HG03575 (cell line): ENCODE results near the gene FCGBP.
"Not testable (repeated sequence)": the region's sequence is repeated elsewhere in the genome, so short reads cannot be mapped to it uniquely, and the experiment has no call there.

ENCODE experiments used
- ATAC-seq: cut with Tn5 transposase; IDR thresholded peaks from one replicate; pipeline ENCODE4 v1.9.1; 2021; ENCODE audit not compliant: unreplicated experiment, insufficient number of reproducible peaks, low FRiP score; ENCODE audit errors: extremely low read depth

The FCGBP gene

GRCh38 chr19:39897511-39898245 is 36.8 kb downstream of the FCGBP start:
- ATAC-seq = not testable (repeated sequence)

- not testable (repeated sequence) for ATAC-seq
Observed at GRCh38 chr19:39895096-39895495, 39.3 kb downstream of the FCGBP start.

- ATAC-seq = not testable (repeated sequence)
Observed at GRCh38 chr19:39894236-39894606, 40.2 kb downstream of the FCGBP start.

- not testable (repeated sequence) for ATAC-seq
Observed at GRCh38 chr19:39893366-39894235, 40.8 kb downstream of the FCGBP start.

GRCh38 chr19:39892506-39892902 is 41.9 kb downstream of the FCGBP start:
- not testable (repeated sequence) for ATAC-seq

GRCh38 chr19:39891660-39892505 is 42.6 kb downstream of the FCGBP start:
- not testable (repeated sequence) for ATAC-seq

GRCh38 chr19:39890755-39891551 is 43.5 kb downstream of the FCGBP start:
- ATAC-seq = no peak

- not testable (repeated sequence) for ATAC-seq
Observed at GRCh38 chr19:39889872-39890754, 44.3 kb downstream of the FCGBP start.

GRCh38 chr19:39887456-39887951 is 46.9 kb downstream of the FCGBP start:
- not testable (repeated sequence) for ATAC-seq

- not testable (repeated sequence) for ATAC-seq
Observed at GRCh38 chr19:39885821-39886554, 48.4 kb downstream of the FCGBP start.

- ATAC-seq = not testable (repeated sequence)
Observed at GRCh38 chr19:39884721-39885120, 49.7 kb downstream of the FCGBP start.
